Measurements from ENCODE around the gene SH3TC1. TPM values are rescaled to one million over a fixed set of nuclear protein-coding genes. Genes with fewer than 3 reads are reported as not detected.

Gene SH3TC1
- total RNA-seq, 4 donors from 2014 or later = 10.1 to 15.9 (median 11.1) TPM

DNA sequence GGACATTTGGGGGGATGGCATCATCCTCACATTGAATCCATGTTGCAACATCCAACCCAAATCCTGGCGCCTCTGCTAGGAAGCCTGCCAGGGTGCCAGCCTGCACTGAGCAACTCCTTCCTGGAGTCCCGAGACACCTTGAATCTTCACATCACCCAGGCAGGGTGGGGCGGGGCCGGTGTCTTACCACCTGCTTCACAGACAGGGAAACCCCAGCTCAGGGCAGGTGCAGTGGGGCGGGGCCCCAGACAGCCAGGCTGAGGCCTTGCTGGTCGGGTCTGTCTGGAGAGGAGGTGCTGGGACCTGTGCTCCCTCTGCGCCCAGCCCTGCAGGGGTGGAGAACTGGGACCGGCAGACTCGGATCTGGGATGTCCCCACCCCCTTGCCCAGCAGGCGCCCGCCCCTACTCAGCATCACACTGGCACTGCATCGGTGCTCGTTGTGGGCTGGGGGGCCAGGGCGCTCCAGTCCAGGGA lies 39.0 kb downstream of the SH3TC1 start:
- DNase-seq (ENCODE audit: low spot score in 2 of 2) = no peak
- WGBS, 2 donors = 29 to 65% methylated on average over 7 to 8 of the region's 14 CpGs
- intact Hi-C loops (cut with DNase I; ENCODE audit: low total_unique reads) = no loop called here
- TF ChIP-seq, protein P1, sequence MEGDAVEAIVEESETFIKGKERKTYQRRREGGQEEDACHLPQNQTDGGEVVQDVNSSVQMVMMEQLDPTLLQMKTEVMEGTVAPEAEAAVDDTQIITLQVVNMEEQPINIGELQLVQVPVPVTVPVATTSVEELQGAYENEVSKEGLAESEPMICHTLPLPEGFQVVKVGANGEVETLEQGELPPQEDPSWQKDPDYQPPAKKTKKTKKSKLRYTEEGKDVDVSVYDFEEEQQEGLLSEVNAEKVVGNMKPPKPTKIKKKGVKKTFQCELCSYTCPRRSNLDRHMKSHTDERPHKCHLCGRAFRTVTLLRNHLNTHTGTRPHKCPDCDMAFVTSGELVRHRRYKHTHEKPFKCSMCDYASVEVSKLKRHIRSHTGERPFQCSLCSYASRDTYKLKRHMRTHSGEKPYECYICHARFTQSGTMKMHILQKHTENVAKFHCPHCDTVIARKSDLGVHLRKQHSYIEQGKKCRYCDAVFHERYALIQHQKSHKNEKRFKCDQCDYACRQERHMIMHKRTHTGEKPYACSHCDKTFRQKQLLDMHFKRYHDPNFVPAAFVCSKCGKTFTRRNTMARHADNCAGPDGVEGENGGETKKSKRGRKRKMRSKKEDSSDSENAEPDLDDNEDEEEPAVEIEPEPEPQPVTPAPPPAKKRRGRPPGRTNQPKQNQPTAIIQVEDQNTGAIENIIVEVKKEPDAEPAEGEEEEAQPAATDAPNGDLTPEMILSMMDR (IDR thresholded peaks at IDR 0.05) = no peak
- no peak for TF ChIP-seq POLR2A (IDR thresholded peaks at IDR 0.05)
- no peak overlapping the region for H3K4me3 ChIP-seq (ENCODE audit: low read depth, poor library complexity, severe bottlenecking)

DNA sequence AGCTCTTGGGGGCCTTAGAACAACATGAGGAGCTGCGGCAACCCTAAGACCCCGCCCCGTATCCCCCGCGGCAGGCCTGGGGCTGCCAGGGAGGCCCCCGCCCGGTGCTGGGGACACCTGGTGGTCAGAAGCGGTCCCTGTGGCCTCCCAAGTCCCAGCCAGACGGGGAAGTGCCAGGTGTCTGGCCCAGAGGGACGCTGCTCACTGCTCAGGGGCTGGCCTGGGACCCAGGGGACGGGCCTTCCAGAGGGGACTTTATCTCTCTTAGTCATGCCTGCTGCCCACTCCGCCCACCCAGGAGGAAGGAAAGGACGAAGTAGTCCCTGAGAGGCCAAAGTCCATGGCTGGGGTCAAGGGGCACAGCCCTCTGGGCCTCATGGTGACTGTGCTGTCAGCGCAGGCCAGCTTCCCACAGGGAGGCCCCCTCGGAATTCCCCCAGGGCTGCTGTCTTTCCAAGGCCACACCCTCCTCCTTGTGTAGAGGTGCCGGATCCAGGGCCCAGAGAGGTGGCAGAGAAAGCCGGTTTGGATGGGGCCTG lies 39.5 kb downstream of the SH3TC1 start:
- TF ChIP-seq, protein P1 (IDR thresholded peaks at IDR 0.05) = no peak
- TF ChIP-seq POLR2A (IDR thresholded peaks at IDR 0.05) = no peak
- WGBS, 2 donors = 50 to 59% methylated on average over 7 to 13 of the region's 17 CpGs
- intact Hi-C loops (cut with DNase I; ENCODE audit: low total_unique reads) = no loop called here
- DNase-seq (ENCODE audit: low spot score in 2 of 2) = no peak
- no peak overlapping the region for H3K4me3 ChIP-seq (ENCODE audit: low read depth, poor library complexity, severe bottlenecking)

DNA sequence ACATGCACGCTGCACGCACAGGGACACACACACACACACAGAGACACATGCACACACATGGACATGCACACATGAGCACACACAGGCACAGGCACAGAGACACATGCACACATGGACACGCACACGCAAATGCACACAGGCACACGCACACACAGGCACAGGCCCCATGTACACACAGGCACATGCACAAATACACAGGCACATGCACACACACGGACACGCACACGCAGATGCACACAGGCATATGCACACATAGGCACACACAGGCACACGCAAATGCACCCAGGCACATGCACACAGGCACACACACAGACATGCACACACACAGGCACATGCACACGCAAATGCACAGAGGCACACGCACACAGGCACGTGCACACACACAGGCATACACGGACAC lies 40.1 kb downstream of the SH3TC1 start:
- no peak for DNase-seq (ENCODE audit: low spot score in 2 of 2)
- H3K4me3 ChIP-seq (ENCODE audit: low read depth, poor library complexity, severe bottlenecking) = no peak overlapping the region
- intact Hi-C loops (cut with DNase I; ENCODE audit: low total_unique reads) = no loop called here
- TF ChIP-seq, protein P1 (IDR thresholded peaks at IDR 0.05) = no peak
- no peak for TF ChIP-seq POLR2A (IDR thresholded peaks at IDR 0.05)
- 95 to 96% methylated on average over 13 of the region's 13 CpGs for WGBS, 2 donors

DNA sequence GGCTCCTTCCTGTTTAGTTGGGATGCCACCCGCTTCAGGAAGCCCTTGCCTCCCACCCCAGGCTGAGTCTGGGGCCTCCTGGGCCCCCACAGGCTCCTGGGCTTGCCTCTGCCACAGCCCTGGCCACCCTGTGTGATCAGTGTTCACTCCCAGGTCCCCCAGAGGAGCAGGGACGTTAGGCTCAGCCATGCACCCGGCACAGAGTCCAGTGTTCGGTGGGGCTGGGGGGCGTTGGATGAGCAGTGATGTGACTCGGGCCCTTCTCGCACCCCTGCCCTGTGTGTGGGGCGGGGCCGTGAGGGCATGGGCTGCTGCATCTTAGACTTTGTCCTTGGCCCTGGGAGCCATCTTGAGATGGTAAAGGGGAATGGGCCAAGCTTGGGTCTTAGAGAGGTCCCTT lies 40.6 kb downstream of the SH3TC1 start:
- intact Hi-C loops (cut with DNase I; ENCODE audit: low total_unique reads) = loop anchor here (10.0 kb wide), 1 partner anchor 165 kb away; no protein-coding TSS in a partner anchor
- no peak overlapping the region for H3K4me3 ChIP-seq (ENCODE audit: low read depth, poor library complexity, severe bottlenecking)
- WGBS, 2 donors = 92 to 96% methylated on average over 9 of the region's 9 CpGs
- DNase-seq (ENCODE audit: low spot score in 2 of 2) = no peak
- TF ChIP-seq POLR2A (IDR thresholded peaks at IDR 0.05) = no peak
- TF ChIP-seq, protein P1 (IDR thresholded peaks at IDR 0.05) = no peak

DNA sequence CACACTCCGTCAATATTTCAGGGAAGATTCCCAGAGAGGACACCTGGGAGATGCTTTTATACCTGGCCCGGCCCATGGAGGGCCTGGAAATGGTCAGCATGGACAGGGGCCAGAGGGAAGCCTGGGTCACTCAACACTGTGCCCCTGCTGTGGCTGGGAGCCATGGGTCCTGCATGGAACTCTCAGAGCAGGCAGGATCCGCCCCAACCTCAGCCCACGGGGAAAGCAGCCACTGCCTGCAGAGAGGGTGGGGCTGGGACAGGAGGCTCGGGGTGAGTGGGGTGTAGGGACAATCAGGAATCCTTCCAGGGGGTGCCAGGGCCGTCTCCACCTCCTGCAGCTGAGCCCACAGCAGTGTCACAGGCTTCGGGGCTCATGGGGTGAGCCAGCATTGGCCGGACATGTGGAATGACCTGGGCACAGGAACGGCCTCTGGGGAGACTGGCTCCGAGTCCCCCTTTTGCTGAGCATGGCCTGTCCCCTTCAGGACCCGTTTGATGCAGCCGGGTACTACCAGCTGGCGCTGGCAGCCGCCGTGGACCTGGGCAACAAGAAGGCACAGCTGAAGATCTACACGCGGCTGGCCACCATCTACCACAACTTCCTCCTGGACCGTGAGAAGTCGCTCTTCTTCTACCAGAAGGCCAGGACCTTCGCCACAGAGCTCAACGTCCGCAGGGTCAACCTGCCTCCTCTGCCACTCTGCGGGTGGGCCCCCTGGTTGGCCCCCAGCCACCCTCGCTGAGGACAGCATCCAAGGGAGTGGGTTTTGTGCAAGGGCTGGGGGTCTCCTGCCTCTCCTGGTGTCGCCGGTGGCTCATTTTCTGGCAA lies 41.3 kb downstream of the SH3TC1 start:
- no peak overlapping the region for H3K4me3 ChIP-seq (ENCODE audit: low read depth, poor library complexity, severe bottlenecking)
- 79 to 81% methylated on average over 14 to 19 of the region's 26 CpGs for WGBS, 2 donors
- TF ChIP-seq, protein P1 (IDR thresholded peaks at IDR 0.05) = no peak
- no peak for TF ChIP-seq POLR2A (IDR thresholded peaks at IDR 0.05)
- DNase-seq (ENCODE audit: low spot score in 2 of 2) = no peak
- intact Hi-C loops (cut with DNase I; ENCODE audit: low total_unique reads) = loop anchor here (10.0 kb wide), 1 partner anchor 164 kb away; no protein-coding TSS in a partner anchor
